SU-DHL-6 (cell line): ENCODE data around the gene GRM5.

Source experiments
- EZH2phosphoT487 ChIP-seq: fragments of 200-600 bp; sonication (generic), shearing (Covaris generic); conservative IDR thresholded peaks from 2 replicates; pipeline ENCODE4 v1.6.1; 2018; ENCODE audit warnings: mild to moderate bottlenecking, antibody characterized with exemption, low read length, moderate library complexity, mixed read lengths
- TF ChIP-seq, protein P1 (sequence below): fragments of 200-600 bp; sonication (generic); IDR thresholded peaks from one replicate; pipeline ENCODE4 v1.5.1; 2017; ENCODE audit warnings: antibody characterized with exemption, mild to moderate bottlenecking, low read length, moderate library complexity; ENCODE audit not compliant: insufficient read depth, poor library complexity, severe bottlenecking

DNA sequence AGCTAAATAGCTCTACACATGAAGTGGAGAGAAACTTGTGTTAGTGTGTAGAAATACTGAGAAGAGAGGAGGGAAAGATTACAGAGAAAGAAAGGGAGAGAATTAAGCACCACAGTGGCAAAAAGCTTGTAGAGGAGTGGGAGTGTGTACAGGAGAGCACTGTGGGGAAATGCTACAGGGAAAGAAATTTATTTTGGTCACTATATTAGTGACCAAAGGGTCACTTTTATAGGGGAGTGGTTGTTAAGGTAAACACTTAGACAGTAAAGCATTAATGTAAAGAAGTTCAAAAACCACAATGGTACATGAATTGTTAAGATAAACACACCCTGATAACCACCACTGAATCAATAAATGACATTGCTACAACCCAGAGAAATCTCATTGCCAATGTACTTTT lies 421.1 kb downstream of the GRM5 start:
- TF ChIP-seq, protein P1, sequence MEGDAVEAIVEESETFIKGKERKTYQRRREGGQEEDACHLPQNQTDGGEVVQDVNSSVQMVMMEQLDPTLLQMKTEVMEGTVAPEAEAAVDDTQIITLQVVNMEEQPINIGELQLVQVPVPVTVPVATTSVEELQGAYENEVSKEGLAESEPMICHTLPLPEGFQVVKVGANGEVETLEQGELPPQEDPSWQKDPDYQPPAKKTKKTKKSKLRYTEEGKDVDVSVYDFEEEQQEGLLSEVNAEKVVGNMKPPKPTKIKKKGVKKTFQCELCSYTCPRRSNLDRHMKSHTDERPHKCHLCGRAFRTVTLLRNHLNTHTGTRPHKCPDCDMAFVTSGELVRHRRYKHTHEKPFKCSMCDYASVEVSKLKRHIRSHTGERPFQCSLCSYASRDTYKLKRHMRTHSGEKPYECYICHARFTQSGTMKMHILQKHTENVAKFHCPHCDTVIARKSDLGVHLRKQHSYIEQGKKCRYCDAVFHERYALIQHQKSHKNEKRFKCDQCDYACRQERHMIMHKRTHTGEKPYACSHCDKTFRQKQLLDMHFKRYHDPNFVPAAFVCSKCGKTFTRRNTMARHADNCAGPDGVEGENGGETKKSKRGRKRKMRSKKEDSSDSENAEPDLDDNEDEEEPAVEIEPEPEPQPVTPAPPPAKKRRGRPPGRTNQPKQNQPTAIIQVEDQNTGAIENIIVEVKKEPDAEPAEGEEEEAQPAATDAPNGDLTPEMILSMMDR, result no peak
- no peak for TF ChIP-seq EZH2phosphoT487
